H1 (cell line): ENCODE data around the gene SATB2. TPM values are rescaled to one million over a fixed set of nuclear protein-coding genes. Genes with fewer than 3 reads are reported as not detected.

Experiments used
- CTCF ChIA-PET: fragments of 300-600 bp; sonication (Branson Sonifier 250); formaldehyde crosslinking; loops from one replicate; lab custom pipeline; 2021; ENCODE audit not compliant: partially characterized antibody; lab: Charles Lee
- POLR2A ChIA-PET: fragments of 300-600 bp; sonication (Branson Sonifier 250); formaldehyde crosslinking; loops from one replicate; lab custom pipeline; 2021; ENCODE audit warnings: inconsistent platforms; ENCODE audit not compliant: partially characterized antibody; lab: Charles Lee
- DNase-seq, 2 experiments: peaks; one replicate each; pipeline versions ENCODE4 v3.0.0 to v3.0.0-alpha.2; 2010 to 2022; ENCODE audit warnings: low spot score in 2 of 2, low read depth in 1 of 2, mixed read lengths in 1 of 2
- FAIRE-seq: peaks from 2 replicates; lab custom pipeline; 2011; peaks lifted over from hg19 to GRCh38; lab: Jason Lieb, UNC
- H2AFZ ChIP-seq: 2 replicates; pipeline ENCODE4 v1.8.1; 2012; ENCODE audit warnings: low read length, inconsistent platforms
- H2AK5ac ChIP-seq: 2 replicates; pipeline ENCODE4 v1.6.1; 2013; ENCODE audit warnings: low read depth, low read length
- H2BK120ac ChIP-seq: replicated peaks from 2 replicates; pipeline ENCODE3; 2013; ENCODE audit warnings: low read depth, low read length, inconsistent platforms
- H2BK12ac ChIP-seq: 2 replicates; pipeline ENCODE4 v1.6.1; 2013; ENCODE audit warnings: low read depth, low read length
- H2BK15ac ChIP-seq: 2 replicates; pipeline ENCODE4 v1.6.1; 2013; ENCODE audit warnings: low read length
- H2BK20ac ChIP-seq: 2 replicates; pipeline ENCODE4 v1.6.1; 2013; ENCODE audit warnings: low read length
- H2BK5ac ChIP-seq: 2 replicates; pipeline ENCODE4 v1.6.1; 2013; ENCODE audit warnings: low read depth, low read length
- H3K14ac ChIP-seq: 2 replicates; pipeline ENCODE4 v1.6.1; 2013; ENCODE audit warnings: inconsistent platforms; ENCODE audit not compliant: insufficient read length
- H3K18ac ChIP-seq: 2 replicates; pipeline ENCODE4 v1.6.1; 2013; ENCODE audit warnings: low read length; ENCODE audit errors: extremely low read depth
- H3K23ac ChIP-seq: 2 replicates; pipeline ENCODE4 v1.6.1; 2013; ENCODE audit warnings: inconsistent platforms; ENCODE audit not compliant: insufficient read length
- H3K23me2 ChIP-seq: 2 replicates; pipeline ENCODE4 v1.6.1; 2013; ENCODE audit warnings: low read depth, low read length
- H3K27ac ChIP-seq: 2 replicates; pipeline ENCODE4 v1.6.1; 2011; ENCODE audit warnings: low read depth, low read length, inconsistent platforms
- H3K27me3 ChIP-seq, 4 experiments: replicated peaks in 1 of 4; 1 replicate in 1 of 4; 2 replicates in 3 of 4; pipeline versions ENCODE4 v1.6.1 to v1.8.1; 2011 to 2013; ENCODE audit warnings: low read length in 3 of 4, mild to moderate bottlenecking in 3 of 4, inconsistent platforms in 2 of 4, mixed read lengths in 2 of 4, moderate library complexity in 1 of 4; ENCODE audit not compliant: control insufficient read depth in 3 of 4, insufficient read depth in 3 of 4; ENCODE audit errors: extremely low read depth in 1 of 4
- H3K36me3 ChIP-seq, 4 experiments: 2 replicates each; pipeline versions ENCODE4 v1.6.1 to v1.8.1; 2011 to 2013; ENCODE audit warnings: mild to moderate bottlenecking in 4 of 4, low read length in 3 of 4, moderate library complexity in 2 of 4, control low read depth in 1 of 4, inconsistent platforms in 1 of 4; ENCODE audit not compliant: insufficient read depth in 4 of 4, control insufficient read depth in 2 of 4
- H3K4ac ChIP-seq: replicated peaks from 2 replicates; pipeline ENCODE3; 2013; ENCODE audit warnings: low read length, low read depth, mixed read lengths, inconsistent platforms; ENCODE audit not compliant: insufficient read length
- H3K4me1 ChIP-seq, 4 experiments: replicated peaks in 1 of 4; 1 replicate in 1 of 4; 2 replicates in 3 of 4; pipeline versions ENCODE4 v1.6.1 to v1.8.1; 2011 to 2013; ENCODE audit warnings: low read length in 3 of 4, inconsistent platforms in 2 of 4, mixed read lengths in 1 of 4; ENCODE audit not compliant: insufficient read depth in 4 of 4, control insufficient read depth in 3 of 4
- H3K4me2 ChIP-seq, 2 experiments: 2 replicates each; pipeline versions ENCODE4 v1.6.1 to v1.8.1; 2011 to 2013; ENCODE audit warnings: low read depth in 2 of 2, low read length in 2 of 2, control low read depth in 1 of 2, inconsistent platforms in 1 of 2, mild to moderate bottlenecking in 1 of 2; ENCODE audit not compliant: insufficient read depth in 1 of 2
- H3K4me3 ChIP-seq, 4 experiments: fragments of 200-600, 300-600 bp in 1 of 4; sonication (generic), shearing (Covaris generic), sonication (Bioruptor Twin) in 1 of 4; 2 replicates each; pipeline versions ENCODE4 v1.5.1 to v1.8.1; 2011 to 2016; ENCODE audit warnings: low read length in 4 of 4, low read depth in 3 of 4, control low read depth in 2 of 4, inconsistent platforms in 2 of 4, mild to moderate bottlenecking in 2 of 4, mixed read lengths in 1 of 4, moderate library complexity in 1 of 4; ENCODE audit not compliant: insufficient read depth in 2 of 4; ENCODE audit errors: extremely low read depth in 1 of 4
- H3K56ac ChIP-seq: replicated peaks from 2 replicates; pipeline ENCODE3; 2013; ENCODE audit warnings: low read depth, mild to moderate bottlenecking, mixed read lengths, low read length, inconsistent platforms; ENCODE audit not compliant: insufficient read length
- H3K79me1 ChIP-seq: 2 replicates; pipeline ENCODE4 v1.6.1; 2013; ENCODE audit warnings: low read depth, low read length, control low read depth
- H3K79me2 ChIP-seq, 2 experiments: 2 replicates each; pipeline versions ENCODE4 v1.6.1 to v1.8.1; 2012 to 2013; ENCODE audit warnings: low read length in 2 of 2, mild to moderate bottlenecking in 2 of 2, inconsistent platforms in 1 of 2; ENCODE audit not compliant: insufficient read depth in 2 of 2, control insufficient read depth in 1 of 2
- H3K9ac ChIP-seq, 4 experiments: replicated peaks in 1 of 4; 1 replicate in 1 of 4; 2 replicates in 3 of 4; pipeline versions ENCODE4 v1.6.1 to v1.8.1; 2011 to 2013; ENCODE audit warnings: low read depth in 3 of 4, low read length in 3 of 4, control low read depth in 2 of 4, mild to moderate bottlenecking in 2 of 4, moderate library complexity in 2 of 4, inconsistent platforms in 1 of 4; ENCODE audit errors: extremely low read depth in 1 of 4
- H3K9me3 ChIP-seq, 2 experiments: 2 replicates each; pipeline versions ENCODE4 v1.6.1 to v1.8.1; 2012 to 2013; ENCODE audit warnings: mild to moderate bottlenecking in 2 of 2, moderate library complexity in 2 of 2, control low read depth in 1 of 2, inconsistent platforms in 1 of 2, low read depth in 1 of 2, low read length in 1 of 2, mixed read lengths in 1 of 2; ENCODE audit not compliant: insufficient read depth in 2 of 2
- H4K20me1 ChIP-seq, 2 experiments: replicated peaks in 1 of 2; 2 replicates each; pipeline versions ENCODE3 to v1.8.1; 2011 to 2013; ENCODE audit warnings: inconsistent platforms in 2 of 2, low read length in 2 of 2, mild to moderate bottlenecking in 1 of 2; ENCODE audit not compliant: insufficient read depth in 2 of 2, control insufficient read depth in 1 of 2
- H4K5ac ChIP-seq: 2 replicates; pipeline ENCODE4 v1.6.1; 2013; ENCODE audit warnings: low read length, low read depth, mixed read lengths, inconsistent platforms; ENCODE audit not compliant: insufficient read length
- H4K8ac ChIP-seq: 2 replicates; pipeline ENCODE4 v1.8.0; 2013; ENCODE audit warnings: mild to moderate bottlenecking, moderate library complexity, low read length, inconsistent platforms; ENCODE audit not compliant: insufficient read depth; ENCODE audit errors: extremely low read depth
- H4K91ac ChIP-seq: replicated peaks from 2 replicates; pipeline ENCODE3; 2013; ENCODE audit warnings: low read length, mixed read lengths, inconsistent platforms; ENCODE audit not compliant: insufficient read length
- ATF3 ChIP-seq: IDR thresholded peaks from 2 replicates; pipeline ENCODE4 v1.6.1; 2011; ENCODE audit warnings: low read depth, mild to moderate bottlenecking, low read length; ENCODE audit not compliant: insufficient read depth
- BCL11A ChIP-seq, 2 experiments: IDR thresholded peaks; one replicate each; pipeline ENCODE4 v1.6.1; 2011; ENCODE audit warnings: low read depth in 2 of 2, low read length in 2 of 2, mild to moderate bottlenecking in 2 of 2
- BRCA1 ChIP-seq: IDR thresholded peaks from 2 replicates; pipeline ENCODE4 v1.6.1; 2012; ENCODE audit warnings: low read depth, low read length, improper control_type of control experiment
- CREB1 ChIP-seq: IDR thresholded peaks from 2 replicates; pipeline ENCODE4 v1.6.1; 2012; ENCODE audit warnings: inconsistent platforms
- JUND ChIP-seq: IDR thresholded peaks from 2 replicates; pipeline ENCODE4 v1.6.1; 2011; ENCODE audit warnings: mild to moderate bottlenecking, improper control_type of control experiment, low read length
- POU5F1 ChIP-seq: IDR thresholded peaks from 2 replicates; pipeline ENCODE4 v1.6.1; 2011; ENCODE audit warnings: low read depth, mild to moderate bottlenecking, low read length, moderate library complexity
- RNF2 ChIP-seq: fragments of 200-900, 300-1000 bp; sonication (generic); IDR thresholded peaks from 2 replicates; pipeline ENCODE4 v1.7.1; 2016; ENCODE audit warnings: borderline replicate concordance, low read depth, mild to moderate bottlenecking, antibody characterized with exemption, low read length; ENCODE audit not compliant: poor library complexity, severe bottlenecking; ENCODE audit errors: missing control alignments
- SP1 ChIP-seq: IDR thresholded peaks from 2 replicates; pipeline ENCODE4 v1.6.1; 2011; ENCODE audit warnings: low read depth, low read length
- USF2 ChIP-seq: IDR thresholded peaks from 2 replicates; pipeline ENCODE4 v1.6.1; 2011; ENCODE audit warnings: low read length, improper control_type of control experiment
- WGBS, 2 experiments: shearing (Covaris generic) in 1 of 2; methylation state at CpG; one replicate each; pipeline versions ENCODE4 v1.1.6 to v1.1.7; 2013 to 2015; ENCODE audit warnings: low lambda C conversion rate in 2 of 2, mixed read lengths in 2 of 2, inconsistent platforms in 1 of 2, low coverage in 1 of 2, missing lambda C conversion rate in 1 of 2; ENCODE audit not compliant: insufficient replicate concordance in 2 of 2, insufficient coverage in 1 of 2, insufficient read length in 1 of 2; ENCODE audit errors: extremely low coverage in 1 of 2, missing lambda C conversion rate in 1 of 2; 5-methylcytosine and 5-hydroxymethylcytosine counted together
- polyA plus RNA-seq, 7 experiments: library from polyadenylated mRNA; depleted of rRNA in 3 of 7; stranded (reverse) in 5 of 7; unstranded in 2 of 7; fragments of >200 nt in 5 of 7; fragments of 200-250 nt in 2 of 7; gene quantifications; 1 replicate in 5 of 7; 2 replicates in 1 of 7; 4 replicates in 1 of 7; pipeline versions ENCODE4 v1.2.1 to v1.2.3, GENCODE V29; 2011 to 2013; ENCODE audit warnings: missing spikeins in 2 of 7, mixed read lengths in 2 of 7
- total RNA-seq: library from RNA; stranded (reverse); fragmentation: NEBNext Ultra II Directional; extraction: Animal tissue kit (Norgen Biotek cat#: 25700); gene quantifications from 2 replicates; pipeline ENCODE4 v1.2.1, GENCODE V29; 2021
- TF ChIP-seq, protein P1 (sequence below): IDR thresholded peaks from 2 replicates; pipeline ENCODE4 v1.6.1; 2012; ENCODE audit warnings: low read length, inconsistent platforms

SATB2 gene
- total and polyA plus RNA-seq, 2 of the 8 experiments (the other 6 are each of a cell fraction or from before 2014, with no cell fraction given) = 1.3 to 5.7 TPM

DNA sequence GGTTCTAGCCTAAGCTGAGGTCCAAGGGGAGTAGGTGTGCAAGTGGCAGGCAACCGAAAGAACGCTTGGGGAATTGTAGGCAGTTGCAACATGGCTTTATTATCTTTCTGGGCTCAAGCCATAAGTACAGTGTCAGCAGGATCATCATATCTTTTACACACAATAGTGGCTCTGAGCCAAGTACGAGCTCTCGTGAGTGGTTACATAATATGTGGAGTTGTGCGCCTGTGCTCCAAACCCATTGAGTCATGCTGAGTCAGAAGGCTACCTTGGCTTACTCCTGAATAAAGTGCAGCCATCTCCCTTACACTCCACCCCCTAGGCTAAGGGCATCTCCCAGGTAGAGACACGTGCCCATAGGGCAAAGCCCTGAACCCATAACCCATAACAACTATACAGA lies 233.9 kb downstream of the SATB2 start:
- Histone ChIP-seq H3K9me3 (peaks cover 0 to 3% of the 10 kb centered on the region in 2 experiments; a peak in 1 of 4 replicates), H3K4ac (no peak overlapping the region), H2BK12ac (no peak overlapping the region), H3K4me1 (no peaks in the 10 kb centered on the region), H3K4me2 (no peak overlapping the region), H4K20me1 (no peaks in the 10 kb centered on the region), H3K14ac (no peak overlapping the region), H2AK5ac (no peak overlapping the region), H3K36me3 (no peaks in the 10 kb centered on the region; a peak in 1 of 8 replicates), H3K9ac (no peak overlapping the region), H4K8ac (no peak overlapping the region), H4K5ac (no peak overlapping the region), H3K56ac (no peak overlapping the region), H2BK5ac (no peak overlapping the region), H3K79me2 (no peaks in the 10 kb centered on the region), H3K27ac (no peak overlapping the region), H3K4me3 (no peak overlapping the region), H2AFZ (no peak overlapping the region), H3K79me1 (no peaks in the 10 kb centered on the region), H3K23ac (no peak overlapping the region), H3K23me2 (no peaks in the 10 kb centered on the region), H3K18ac (no peak overlapping the region), H3K27me3 (no peaks in the 10 kb centered on the region), H4K91ac (no peak overlapping the region), H2BK20ac (no peak overlapping the region), H2BK15ac (no peak overlapping the region), H2BK120ac (no peak overlapping the region)
- FAIRE-seq (no peak), DNase-seq (no peak)
- ChIA-PET POLR2A (no interaction called here), CTCF (no interaction called here)
- TF ChIP-seq ATF3 (no peak), BCL11A (IDR thresholded peaks at IDR 0.05; ENCODE audit: low read depth in 2 of 2, low read length in 2 of 2) (no peak), BRCA1 (no peak), SP1 (no peak), USF2 (no peak), POU5F1 (no peak), RNF2 (no peak), JUND (no peak), CREB1 (no peak)
- TF ChIP-seq, protein P1, sequence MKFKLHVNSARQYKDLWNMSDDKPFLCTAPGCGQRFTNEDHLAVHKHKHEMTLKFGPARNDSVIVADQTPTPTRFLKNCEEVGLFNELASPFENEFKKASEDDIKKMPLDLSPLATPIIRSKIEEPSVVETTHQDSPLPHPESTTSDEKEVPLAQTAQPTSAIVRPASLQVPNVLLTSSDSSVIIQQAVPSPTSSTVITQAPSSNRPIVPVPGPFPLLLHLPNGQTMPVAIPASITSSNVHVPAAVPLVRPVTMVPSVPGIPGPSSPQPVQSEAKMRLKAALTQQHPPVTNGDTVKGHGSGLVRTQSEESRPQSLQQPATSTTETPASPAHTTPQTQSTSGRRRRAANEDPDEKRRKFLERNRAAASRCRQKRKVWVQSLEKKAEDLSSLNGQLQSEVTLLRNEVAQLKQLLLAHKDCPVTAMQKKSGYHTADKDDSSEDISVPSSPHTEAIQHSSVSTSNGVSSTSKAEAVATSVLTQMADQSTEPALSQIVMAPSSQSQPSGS = no peak
- WGBS, 2 experiments = 96% methylated on average over 6 of the region's 6 CpGs; no CpG with 5 or more reads in 1 of the 2 experiments
